Measurements from ENCODE around the gene KCNIP4. TPM values are rescaled to one million over a fixed set of nuclear protein-coding genes. Genes with fewer than 3 reads are reported as not detected.
A peak's percentile ranks its signal among the peaks of the same experiment; 100 is the strongest.
"Not testable (repeated sequence)": the region's sequence is repeated elsewhere in the genome, so short reads cannot be mapped to it uniquely, and the experiment has no call there.

KCNIP4 gene
- not detected for total RNA-seq
- long read RNA-seq, partial matches to known transcripts = 0 of 3 reads
- long read RNA-seq, other reads (novel, unspliced or antisense) = 3 of 3 reads

- ATAC-seq (peak; percentile 35), DNase-seq (peak; percentile 51)
- Histone ChIP-seq H3K4me1 (no peaks in the 10 kb centered on the region), H3K4me3 (no peak within 1 kb of the TSS), H3K36me3 (no peaks in the 10 kb centered on the region), H3K27ac (no peak within 1 kb of the TSS), H3K9me3 (no peaks in the 10 kb centered on the region), H3K27me3 (peaks cover 31% of the 10 kb centered on the region)
- no peak for TF ChIP-seq CTCF (IDR thresholded peaks at IDR 0.05)
- intact Hi-C loops (cut with DNase I) = no loop called here
Observed at GRCh38 chr4:21948347-21949072, at the start of gene KCNIP4. TSS of gene KCNIP4 (minus strand) at chr4:21948772.

- DNase-seq; intact Hi-C loops (cut with DNase I); H3K27ac ChIP-seq; H3K4me3 ChIP-seq; H3K36me3 ChIP-seq; ATAC-seq; H3K27me3 ChIP-seq; H3K4me1 ChIP-seq; H3K9me3 ChIP-seq: not testable (repeated sequence)
Observed at GRCh38 chr4:21996618-21997017, 48.0 kb upstream of the KCNIP4 start.

GRCh38 chr4:21992330-21992729, 43.8 kb upstream of the KCNIP4 start:
- Histone ChIP-seq H3K36me3 (no peaks in the 10 kb centered on the region), H3K4me3 (no peak overlapping the region), H3K4me1 (no peaks in the 10 kb centered on the region), H3K27me3 (no peaks in the 10 kb centered on the region), H3K9me3 (no peaks in the 10 kb centered on the region), H3K27ac (no peak overlapping the region)
- ATAC-seq = no peak
- intact Hi-C loops (cut with DNase I) = no loop called here
- DNase-seq = no peak
- no peak for TF ChIP-seq CTCF (IDR thresholded peaks at IDR 0.05)

- ATAC-seq (no peak), DNase-seq (no peak)
- no peak overlapping the region for H3K4me3 ChIP-seq
- intact Hi-C loops (cut with DNase I) = no loop called here
- TF ChIP-seq CTCF (IDR thresholded peaks at IDR 0.05) = no peak
- H3K36me3 ChIP-seq = no peaks in the 10 kb centered on the region
- H3K27me3 ChIP-seq = no peaks in the 10 kb centered on the region
- no peaks in the 10 kb centered on the region for H3K4me1 ChIP-seq
- no peaks in the 10 kb centered on the region for H3K9me3 ChIP-seq
- H3K27ac ChIP-seq = no peak overlapping the region
Observed at GRCh38 chr4:21991562-21991961, 43.0 kb upstream of the KCNIP4 start.

GRCh38 chr4:21991050-21991449, 42.5 kb upstream of the KCNIP4 start:
- DNase-seq = no peak
- no peak for TF ChIP-seq CTCF (IDR thresholded peaks at IDR 0.05)
- ATAC-seq = no peak
- Histone ChIP-seq H3K9me3 (no peaks in the 10 kb centered on the region), H3K27ac (no peak overlapping the region), H3K27me3 (no peaks in the 10 kb centered on the region), H3K4me3 (no peak overlapping the region), H3K36me3 (no peaks in the 10 kb centered on the region), H3K4me1 (no peaks in the 10 kb centered on the region)
- intact Hi-C loops (cut with DNase I) = no loop called here

GRCh38 chr4:21989351-21989750, 40.8 kb upstream of the KCNIP4 start:
- no peak for DNase-seq
- no peaks in the 10 kb centered on the region for H3K4me1 ChIP-seq
- H3K4me3 ChIP-seq = no peak overlapping the region
- intact Hi-C loops (cut with DNase I) = no loop called here
- ATAC-seq = no peak
- no peak overlapping the region for H3K27ac ChIP-seq
- no peaks in the 10 kb centered on the region for H3K9me3 ChIP-seq
- no peak for TF ChIP-seq CTCF (IDR thresholded peaks at IDR 0.05)
- no peaks in the 10 kb centered on the region for H3K27me3 ChIP-seq
- no peaks in the 10 kb centered on the region for H3K36me3 ChIP-seq

All from upper lobe of right lung (tissue), 1 donor.